T-helper 17 cell (primary cell): ENCODE results near the gene LANCL3. TPM values are rescaled to one million over a fixed set of nuclear protein-coding genes. Genes with fewer than 3 reads are reported as not detected.
"Not testable (repeated sequence)": the region's sequence is repeated elsewhere in the genome, so short reads cannot be mapped to it uniquely, and the experiment has no call there.

Experiments
- ATAC-seq: fragments of 150-1000 bp; cut with Tn5 transposase; 2 replicates; pipeline ENCODE4 v1.10.0; 2021; ENCODE audit warnings: mild to moderate bottlenecking, moderate library complexity
- DNase-seq, 3 donors: peaks; one replicate each; pipeline versions ENCODE4 v3.0.0 to v3.0.0-alpha.2; 2020 to 2021
- H3K9me3 ChIP-seq: one replicate; pipeline ENCODE4 v1.7.0; 2013; ENCODE audit warnings: low read length, mild to moderate bottlenecking; ENCODE audit not compliant: control insufficient read depth, poor library complexity, severe bottlenecking
- H3K27ac Mint-ChIP-seq: one replicate; pipeline ENCODE4 v1.8.0; 2022; ENCODE audit warnings: mild to moderate bottlenecking, moderate library complexity, mixed read lengths
- H3K27me3 Mint-ChIP-seq: one replicate; pipeline ENCODE4 v1.8.0; 2022; ENCODE audit warnings: mixed read lengths
- H3K36me3 Mint-ChIP-seq: one replicate; pipeline ENCODE4 v1.8.0; 2022; ENCODE audit warnings: low read depth, mixed read lengths
- H3K4me1 Mint-ChIP-seq: one replicate; pipeline ENCODE4 v1.8.0; 2022; ENCODE audit warnings: mild to moderate bottlenecking, mixed read lengths
- H3K4me3 Mint-ChIP-seq: one replicate; pipeline ENCODE4 v1.8.0; 2022; ENCODE audit warnings: mild to moderate bottlenecking, moderate library complexity, mixed read lengths
- total RNA-seq, 4 donors: library from RNA in 2 of 4; stranded (reverse) in 2 of 4; gene quantifications; one replicate each; pipeline ENCODE4 v1.2.3 and lab custom pipeline; 2022 to 2026

The LANCL3 gene
- total RNA-seq, 2 donors from 2014 or later: 0.45 to 3.9 TPM

DNA sequence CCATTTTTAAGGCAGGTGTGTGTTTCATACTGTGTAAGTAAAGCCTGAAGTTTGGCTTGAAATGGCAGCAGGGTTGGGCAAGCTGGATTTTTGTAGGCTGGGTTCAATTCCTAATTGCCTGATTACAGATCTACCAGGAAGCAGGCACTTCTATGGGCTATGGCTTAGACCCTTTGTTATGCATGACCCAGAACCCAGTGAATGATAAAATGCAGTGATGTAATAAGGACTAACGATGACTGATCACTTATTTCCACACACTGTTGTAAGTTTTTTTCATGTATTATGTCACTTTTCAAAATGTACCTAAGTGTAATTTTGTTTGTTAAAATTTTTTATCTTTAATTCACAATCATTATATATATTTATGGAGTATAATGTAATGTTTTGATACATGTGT is 8.6 kb downstream of the LANCL3 start:
- Mint-ChIP-seq H3K36me3 (no peaks in the 10 kb centered on the region), H3K27ac (no peak overlapping the region), H3K4me1 (no peaks in the 10 kb centered on the region), H3K27me3 (peaks cover 7% of the 10 kb centered on the region), H3K4me3 (no peak overlapping the region)
- ATAC-seq (no peak), DNase-seq (no peak)
- H3K9me3 ChIP-seq: no peaks in the 10 kb centered on the region

DNA sequence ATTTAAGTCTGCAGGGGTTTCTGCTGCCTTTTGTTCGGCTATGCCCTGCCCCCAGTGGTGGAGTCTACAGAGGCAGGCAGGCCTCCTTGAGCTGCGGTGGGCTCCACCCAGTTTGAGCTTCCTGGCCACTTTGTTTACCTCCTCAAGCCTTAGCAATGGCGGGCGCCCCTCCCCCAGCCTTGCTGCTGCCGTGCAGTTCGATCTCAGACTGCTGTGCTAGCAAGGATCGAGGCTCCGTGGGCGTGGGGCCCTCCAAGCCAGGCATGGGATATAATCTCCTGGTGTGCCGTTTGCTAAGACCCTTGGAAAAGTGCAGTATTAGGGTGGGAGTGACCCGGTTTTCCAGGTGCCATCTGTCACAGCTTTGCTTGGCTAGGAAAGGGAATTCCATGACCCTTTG is 15.9 kb downstream of the LANCL3 start:
- not testable (repeated sequence) for H3K4me1 Mint-ChIP-seq, DNase-seq, H3K4me3 Mint-ChIP-seq, ATAC-seq, H3K36me3 Mint-ChIP-seq, H3K9me3 ChIP-seq, H3K27me3 Mint-ChIP-seq, H3K27ac Mint-ChIP-seq

DNA sequence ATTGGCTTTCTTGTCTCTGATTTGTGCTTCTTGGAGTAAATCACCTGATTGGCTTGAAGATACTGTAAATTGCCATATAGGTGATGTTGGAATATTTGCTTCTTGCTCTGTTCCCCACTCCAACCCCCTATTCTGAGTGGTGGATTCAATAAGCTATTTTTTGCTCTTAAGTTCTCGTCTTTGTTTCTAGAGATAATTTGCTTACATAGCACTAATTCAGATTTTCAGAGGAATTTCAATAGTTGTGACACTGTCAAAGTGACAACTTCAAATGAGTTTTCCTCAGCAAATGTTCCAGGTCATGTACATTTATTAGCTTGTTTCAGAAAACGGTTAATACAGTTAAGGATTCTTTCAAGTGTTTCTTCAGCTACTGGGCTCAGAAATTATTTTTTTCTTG is 18.6 kb downstream of the LANCL3 start:
- no peak for ATAC-seq
- DNase-seq: no peak
- Mint-ChIP-seq H3K4me1 (no peaks in the 10 kb centered on the region), H3K36me3 (no peaks in the 10 kb centered on the region), H3K27ac (no peak overlapping the region), H3K27me3 (peaks cover 5% of the 10 kb centered on the region), H3K4me3 (no peak overlapping the region)
- H3K9me3 ChIP-seq: no peaks in the 10 kb centered on the region

DNA sequence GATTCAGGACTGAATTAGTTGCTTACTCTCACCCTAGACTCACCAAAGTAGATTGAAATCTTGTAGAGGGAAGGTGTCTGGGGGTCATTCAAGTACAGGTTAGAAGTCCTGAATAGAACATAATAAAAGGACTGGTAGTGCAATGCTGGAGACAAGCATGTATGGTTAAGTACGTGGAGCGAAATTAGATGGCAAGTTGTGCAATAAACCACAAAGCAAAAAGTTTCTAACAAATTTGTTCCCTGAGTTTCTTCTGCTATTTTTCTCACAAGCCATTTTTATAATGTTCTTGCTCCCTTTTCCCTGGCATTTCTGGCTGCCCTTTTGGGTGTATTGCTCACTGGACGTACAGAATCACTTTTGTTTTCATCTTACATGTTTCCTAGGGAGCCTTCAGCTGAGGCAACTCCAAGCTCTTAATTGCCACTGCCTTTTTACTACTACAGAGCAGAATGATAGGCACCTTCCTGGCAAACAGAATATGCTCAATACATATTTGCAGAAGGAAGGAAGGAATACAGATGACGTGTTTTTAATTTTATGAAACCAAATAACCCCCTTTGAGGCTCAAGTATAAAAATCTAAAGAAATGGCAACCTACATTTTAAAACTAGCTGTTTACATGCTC is 23.4 kb downstream of the LANCL3 start:
- Mint-ChIP-seq H3K4me3 (no peak overlapping the region), H3K27me3 (peaks cover 5% of the 10 kb centered on the region), H3K4me1 (no peaks in the 10 kb centered on the region), H3K27ac (no peak overlapping the region), H3K36me3 (no peaks in the 10 kb centered on the region)
- H3K9me3 ChIP-seq: no peaks in the 10 kb centered on the region
- DNase-seq: no peak
- no peak for ATAC-seq

DNA sequence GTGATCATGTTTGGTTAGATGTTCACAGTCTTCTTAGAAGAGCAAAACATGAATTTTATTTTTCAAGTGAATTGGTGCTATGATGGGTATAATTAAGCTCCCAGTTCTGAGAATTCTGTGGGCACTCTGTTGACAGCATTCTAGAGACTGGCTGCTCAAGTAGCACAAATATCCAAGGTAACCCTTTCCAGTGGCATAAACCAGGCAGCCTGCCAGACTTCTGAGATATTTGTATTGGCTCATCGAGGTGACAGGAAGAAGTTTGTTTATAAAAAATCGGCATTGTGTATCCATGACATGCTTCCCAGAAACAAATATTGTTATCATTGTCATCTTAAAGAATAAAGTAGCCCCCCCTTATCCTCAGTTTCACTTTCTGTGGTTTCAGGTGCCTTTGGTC is 28.3 kb downstream of the LANCL3 start:
- Mint-ChIP-seq H3K4me1 (no peaks in the 10 kb centered on the region), H3K4me3 (no peak overlapping the region), H3K27ac (no peak overlapping the region), H3K36me3 (no peaks in the 10 kb centered on the region), H3K27me3 (no peaks in the 10 kb centered on the region)
- no peaks in the 10 kb centered on the region for H3K9me3 ChIP-seq
- no peak for ATAC-seq
- no peak for DNase-seq

DNA sequence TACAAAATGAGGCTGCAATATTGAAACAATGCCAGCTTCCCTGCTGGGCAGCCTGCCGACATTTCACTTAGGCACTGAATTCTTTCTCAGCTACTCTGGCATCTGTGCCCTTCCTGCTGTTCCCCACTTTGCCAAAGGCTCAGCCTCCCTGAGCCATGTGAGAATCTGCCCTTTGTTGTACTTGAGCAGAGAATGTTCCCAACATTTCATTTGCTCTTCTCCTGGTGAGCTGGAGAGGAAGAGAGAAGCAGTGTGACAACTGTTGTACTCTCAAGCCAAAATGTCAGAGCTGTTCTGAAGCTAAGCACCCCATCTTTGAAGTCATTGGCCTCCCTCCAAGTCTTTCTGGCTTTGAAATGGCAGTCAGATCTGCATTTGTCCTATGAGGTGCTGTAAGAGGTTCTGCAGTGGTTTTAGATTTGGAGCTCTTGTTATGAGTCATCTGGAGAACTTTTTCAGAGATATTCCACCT is 32.5 kb downstream of the LANCL3 start:
- no peaks in the 10 kb centered on the region for H3K9me3 ChIP-seq
- H3K27me3 Mint-ChIP-seq: peaks cover 6% of the 10 kb centered on the region
- DNase-seq: no peak
- no peak overlapping the region for H3K27ac Mint-ChIP-seq
- H3K36me3 Mint-ChIP-seq: no peaks in the 10 kb centered on the region
- no peak overlapping the region for H3K4me3 Mint-ChIP-seq
- no peaks in the 10 kb centered on the region for H3K4me1 Mint-ChIP-seq
- ATAC-seq: no peak

DNA sequence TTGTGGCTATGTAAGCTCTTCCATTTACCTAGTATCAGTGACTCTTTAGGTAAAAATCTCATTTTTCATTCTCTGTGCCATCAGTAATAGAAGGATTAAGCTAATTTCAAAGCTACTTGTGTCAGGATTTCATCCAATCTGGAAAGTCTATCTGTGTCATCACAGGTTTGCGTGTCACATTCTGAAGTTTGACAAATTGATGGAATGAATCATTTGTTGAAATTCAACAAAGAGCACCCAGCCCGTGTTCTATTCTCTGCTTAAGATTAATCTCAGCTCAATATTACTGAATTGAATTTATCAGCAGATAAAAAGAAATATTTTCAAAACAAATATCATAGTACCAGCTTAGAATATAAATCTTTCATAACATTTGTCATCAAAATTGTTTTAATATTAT is 35.8 kb downstream of the LANCL3 start:
- no peaks in the 10 kb centered on the region for H3K9me3 ChIP-seq
- DNase-seq: no peak
- Mint-ChIP-seq H3K27me3 (peaks cover 6% of the 10 kb centered on the region), H3K4me3 (no peak overlapping the region), H3K36me3 (no peaks in the 10 kb centered on the region), H3K27ac (no peak overlapping the region), H3K4me1 (no peaks in the 10 kb centered on the region)
- ATAC-seq: no peak

DNA sequence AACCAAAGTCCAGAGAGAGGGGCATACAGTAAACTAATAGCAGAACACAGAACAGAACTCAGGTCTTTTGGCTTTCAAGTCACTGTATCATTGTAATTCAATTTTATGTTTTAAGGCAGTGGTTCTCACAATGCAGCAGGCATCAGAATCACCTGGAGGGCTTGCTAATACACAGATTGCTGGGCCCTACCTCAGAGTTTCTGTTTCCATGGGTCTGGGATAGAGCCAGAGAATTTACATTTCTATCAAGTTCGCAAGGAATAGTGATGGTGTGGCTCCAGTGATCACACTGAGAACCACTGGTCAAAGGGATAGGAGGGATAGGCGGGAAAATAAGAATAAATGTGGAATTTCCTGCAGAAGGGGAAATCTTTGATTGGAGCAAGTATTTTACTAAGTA is 36.7 kb downstream of the LANCL3 start:
- no peaks in the 10 kb centered on the region for H3K36me3 Mint-ChIP-seq
- no peaks in the 10 kb centered on the region for H3K4me1 Mint-ChIP-seq
- DNase-seq (no peak), ATAC-seq (no peak)
- H3K9me3 ChIP-seq: no peaks in the 10 kb centered on the region
- peaks cover 6% of the 10 kb centered on the region for H3K27me3 Mint-ChIP-seq
- H3K4me3 Mint-ChIP-seq: no peak overlapping the region
- no peak overlapping the region for H3K27ac Mint-ChIP-seq

DNA sequence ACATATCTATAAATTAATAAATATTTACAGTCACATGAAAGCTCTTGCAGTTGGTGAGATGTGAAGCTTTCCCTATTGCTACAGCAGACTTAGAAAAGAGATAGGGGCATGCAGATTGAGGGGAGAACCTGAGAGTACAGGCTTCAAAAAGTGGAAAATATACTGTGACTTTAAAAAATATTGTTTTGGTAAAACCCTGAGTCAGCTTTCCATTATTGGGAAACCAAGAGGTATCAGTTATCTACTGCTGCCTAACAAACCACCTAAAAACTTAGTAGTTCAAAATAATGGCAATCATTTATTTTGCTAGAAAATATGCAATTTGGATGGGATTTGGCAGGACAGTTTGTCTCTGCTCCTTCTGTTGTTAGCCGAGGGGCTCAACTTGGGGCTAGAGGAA is 38.3 kb downstream of the LANCL3 start:
- Mint-ChIP-seq H3K27me3 (peaks cover 6% of the 10 kb centered on the region), H3K4me3 (no peak overlapping the region), H3K4me1 (no peaks in the 10 kb centered on the region), H3K27ac (no peak overlapping the region), H3K36me3 (no peaks in the 10 kb centered on the region)
- H3K9me3 ChIP-seq: no peaks in the 10 kb centered on the region
- DNase-seq (no peak), ATAC-seq (no peak)

DNA sequence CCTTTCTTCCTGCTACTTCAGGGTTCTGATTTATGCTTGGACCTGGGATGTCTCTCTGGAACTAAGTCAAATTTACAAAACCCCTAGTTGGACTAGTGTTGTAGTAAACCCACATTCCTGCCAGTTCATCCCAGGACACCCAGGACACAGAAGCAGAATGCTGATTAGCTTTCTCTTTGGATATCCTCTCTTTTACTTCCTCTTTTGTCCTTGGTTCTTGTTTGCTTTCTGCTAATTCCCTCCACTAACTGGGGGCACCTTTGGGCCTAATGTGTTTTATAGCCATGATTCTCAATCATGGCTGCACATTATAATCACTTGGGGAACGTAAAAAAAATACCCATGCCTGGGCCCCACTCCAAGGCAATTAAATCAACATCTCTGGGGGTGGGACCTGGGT is 42.5 kb downstream of the LANCL3 start:
- DNase-seq (no peak), ATAC-seq (no peak)
- H3K27me3 Mint-ChIP-seq: no peaks in the 10 kb centered on the region
- no peaks in the 10 kb centered on the region for H3K36me3 Mint-ChIP-seq
- H3K27ac Mint-ChIP-seq: no peak overlapping the region
- H3K4me1 Mint-ChIP-seq: no peaks in the 10 kb centered on the region
- H3K9me3 ChIP-seq: no peaks in the 10 kb centered on the region
- H3K4me3 Mint-ChIP-seq: no peak overlapping the region

DNA sequence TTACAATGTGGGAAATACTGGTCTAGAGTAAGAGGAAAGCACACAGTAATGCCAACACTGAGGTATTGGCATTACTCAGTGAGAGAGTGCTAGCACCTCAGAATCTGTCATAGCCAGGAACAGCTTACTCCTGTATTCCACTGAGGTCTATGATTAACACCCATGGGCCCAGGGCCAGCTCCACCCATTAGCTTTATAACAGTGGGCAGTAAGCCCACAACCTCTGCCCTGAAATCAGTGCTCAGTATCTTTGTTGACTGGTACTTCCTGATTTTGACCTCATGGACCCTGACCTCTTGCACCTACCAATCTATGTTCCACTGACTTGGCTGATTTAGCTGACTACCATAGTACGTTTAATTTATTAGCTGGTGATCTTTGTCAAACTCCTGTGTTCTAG is 56.1 kb downstream of the LANCL3 start:
- no peaks in the 10 kb centered on the region for H3K27me3 Mint-ChIP-seq
- ATAC-seq: no peak
- H3K9me3 ChIP-seq: no peaks in the 10 kb centered on the region
- H3K4me3 Mint-ChIP-seq: no peak overlapping the region
- DNase-seq: no peak
- H3K4me1 Mint-ChIP-seq: no peaks in the 10 kb centered on the region
- no peak overlapping the region for H3K27ac Mint-ChIP-seq
- H3K36me3 Mint-ChIP-seq: no peaks in the 10 kb centered on the region

DNA sequence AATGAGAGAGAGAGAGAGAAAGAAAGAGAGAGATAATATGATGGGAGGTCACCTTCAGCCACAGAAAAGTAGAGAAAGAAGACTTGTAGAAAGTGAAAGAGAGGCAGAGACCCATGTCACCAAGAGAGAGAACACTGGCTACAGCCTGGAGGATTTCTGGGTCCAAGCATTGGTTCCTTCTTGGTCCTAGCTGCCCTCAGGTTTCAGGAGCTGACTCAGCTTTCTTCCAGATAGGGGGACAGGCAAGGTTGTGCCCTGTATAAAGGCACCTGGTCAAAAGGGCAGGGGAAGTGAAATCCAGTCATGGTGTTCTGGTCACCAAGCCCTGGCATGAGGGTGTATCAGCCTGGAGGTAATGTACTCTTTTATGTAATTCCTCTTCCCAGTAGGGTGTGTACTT is 66.6 kb downstream of the LANCL3 start:
- no peak overlapping the region for H3K27ac Mint-ChIP-seq

DNA sequence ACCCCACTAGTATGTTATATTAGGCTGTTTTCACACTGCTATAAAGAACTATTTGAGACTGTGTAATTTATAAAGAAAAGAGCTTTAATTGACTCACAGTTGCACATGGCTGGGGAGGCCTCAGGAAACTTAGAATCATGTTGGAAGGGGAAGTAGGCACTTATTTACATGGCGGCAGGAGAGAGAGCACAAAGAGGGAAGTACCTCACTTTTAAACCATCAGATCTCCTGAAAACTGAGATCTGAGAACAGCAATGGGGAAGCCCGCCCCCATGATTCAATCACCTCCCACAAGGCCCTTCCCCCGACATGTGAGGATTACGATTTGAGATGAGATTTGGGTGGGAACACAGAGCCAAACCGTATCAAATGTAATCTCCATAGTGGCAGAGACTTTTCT is 68.7 kb downstream of the LANCL3 start:
- Mint-ChIP-seq H3K4me1 (no peaks in the 10 kb centered on the region), H3K27ac (no peak overlapping the region), H3K36me3 (no peaks in the 10 kb centered on the region), H3K4me3 (no peak overlapping the region), H3K27me3 (no peaks in the 10 kb centered on the region)
- ATAC-seq: no peak
- DNase-seq: no peak
- H3K9me3 ChIP-seq: no peaks in the 10 kb centered on the region

More for the DNA sequence above, 66.6 kb downstream of the LANCL3 start:
- DNase-seq (no peak), ATAC-seq (no peak)
- Mint-ChIP-seq H3K4me1 (no peaks in the 10 kb centered on the region), H3K27me3 (no peaks in the 10 kb centered on the region), H3K4me3 (no peak overlapping the region), H3K36me3 (no peaks in the 10 kb centered on the region)
- no peaks in the 10 kb centered on the region for H3K9me3 ChIP-seq

DNA sequence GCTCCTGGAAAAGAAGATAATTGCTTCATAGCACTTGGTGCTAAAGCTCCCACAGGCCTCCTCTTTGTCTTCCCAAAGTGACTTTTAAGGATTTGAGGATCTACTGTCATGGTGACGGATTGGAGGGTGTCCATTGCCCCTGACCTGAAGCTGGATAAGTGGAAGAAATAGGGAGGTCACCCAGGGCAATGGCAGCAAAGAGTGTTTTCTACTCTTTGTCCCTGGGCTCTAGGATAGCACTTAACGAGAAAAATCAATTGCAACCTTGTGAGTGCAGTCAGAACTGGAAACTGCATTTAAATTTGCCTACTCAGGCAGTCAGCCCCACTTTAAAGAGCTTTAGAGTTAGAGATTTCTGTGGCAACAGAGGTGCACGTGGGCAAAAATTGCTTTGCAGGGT is 70.4 kb downstream of the LANCL3 start:
- Mint-ChIP-seq H3K4me1 (no peaks in the 10 kb centered on the region), H3K27ac (no peak overlapping the region), H3K27me3 (no peaks in the 10 kb centered on the region), H3K36me3 (no peaks in the 10 kb centered on the region), H3K4me3 (no peak overlapping the region)
- no peaks in the 10 kb centered on the region for H3K9me3 ChIP-seq
- ATAC-seq: no peak
- no peak for DNase-seq
